ENCODE data around the gene NPM3.

NPM3 gene

GRCh38 chr10:101766753-101767599 is 16.3 kb downstream of the NPM3 start:
- Histone ChIP-seq H3K27me3 (ENCODE audit: control insufficient read depth in 1 of 2, insufficient read depth in 2 of 2, low read length in 2 of 2) (peaks cover 26 to 29% of the 10 kb centered on the region in 2 donors), H3K9ac (ENCODE audit: low read length in 2 of 2) (no peak overlapping the region), H3K9me3 (ENCODE audit: control insufficient read depth in 2 of 2, low read length in 2 of 2) (no peaks in the 10 kb centered on the region), H3K4me3 (ENCODE audit: low read length in 2 of 2) (no peak overlapping the region), H3K4me1 (ENCODE audit: control insufficient read depth, insufficient read depth, low read length) (no peaks in the 10 kb centered on the region), H3K36me3 (ENCODE audit: control insufficient read depth in 2 of 2, insufficient read depth in 2 of 2, low read length in 2 of 2) (no peaks in the 10 kb centered on the region), H3K27ac (ENCODE audit: low read length) (no peak overlapping the region)

GRCh38 chr10:101766306-101766705 is 16.9 kb downstream of the NPM3 start:
- Histone ChIP-seq H3K36me3 (ENCODE audit: control insufficient read depth in 2 of 2, insufficient read depth in 2 of 2, low read length in 2 of 2) (no peaks in the 10 kb centered on the region), H3K4me1 (ENCODE audit: control insufficient read depth, insufficient read depth, low read length) (no peaks in the 10 kb centered on the region), H3K9ac (ENCODE audit: low read length in 2 of 2) (no peak overlapping the region), H3K9me3 (ENCODE audit: control insufficient read depth in 2 of 2, low read length in 2 of 2) (no peaks in the 10 kb centered on the region), H3K4me3 (ENCODE audit: low read length in 2 of 2) (no peak overlapping the region), H3K27me3 (ENCODE audit: control insufficient read depth in 1 of 2, insufficient read depth in 2 of 2, low read length in 2 of 2) (peaks cover 22 to 25% of the 10 kb centered on the region in 2 donors), H3K27ac (ENCODE audit: low read length) (no peak overlapping the region)

- Histone ChIP-seq H3K9ac (ENCODE audit: low read length in 2 of 2) (no peak overlapping the region), H3K4me3 (ENCODE audit: low read length in 2 of 2) (no peak overlapping the region), H3K9me3 (ENCODE audit: control insufficient read depth in 2 of 2, low read length in 2 of 2) (no peaks in the 10 kb centered on the region), H3K27me3 (ENCODE audit: control insufficient read depth in 1 of 2, insufficient read depth in 2 of 2, low read length in 2 of 2) (peaks cover 3 to 15% of the 10 kb centered on the region in 2 donors), H3K27ac (ENCODE audit: low read length) (no peak overlapping the region), H3K4me1 (ENCODE audit: control insufficient read depth, insufficient read depth, low read length) (no peaks in the 10 kb centered on the region), H3K36me3 (ENCODE audit: control insufficient read depth in 2 of 2, insufficient read depth in 2 of 2, low read length in 2 of 2) (no peaks in the 10 kb centered on the region)
Observed at GRCh38 chr10:101763141-101763846, 20.0 kb downstream of the NPM3 start.

- Histone ChIP-seq H3K9me3 (ENCODE audit: control insufficient read depth in 2 of 2, low read length in 2 of 2) (no peaks in the 10 kb centered on the region), H3K27ac (ENCODE audit: low read length) (no peak overlapping the region), H3K36me3 (ENCODE audit: control insufficient read depth in 2 of 2, insufficient read depth in 2 of 2, low read length in 2 of 2) (no peaks in the 10 kb centered on the region), H3K9ac (ENCODE audit: low read length in 2 of 2) (no peak overlapping the region), H3K4me3 (ENCODE audit: low read length in 2 of 2) (no peak overlapping the region), H3K4me1 (ENCODE audit: control insufficient read depth, insufficient read depth, low read length) (no peaks in the 10 kb centered on the region), H3K27me3 (ENCODE audit: control insufficient read depth in 1 of 2, insufficient read depth in 2 of 2, low read length in 2 of 2) (peaks cover 3 to 15% of the 10 kb centered on the region in 2 donors)
Observed at GRCh38 chr10:101762736-101763135, 20.5 kb downstream of the NPM3 start.

- no peaks in the 10 kb centered on the region for H3K36me3 ChIP-seq (ENCODE audit: control insufficient read depth in 2 of 2, insufficient read depth in 2 of 2, low read length in 2 of 2)
- no peak overlapping the region for H3K27ac ChIP-seq (ENCODE audit: low read length)
- no peak overlapping the region for H3K4me3 ChIP-seq (ENCODE audit: low read length in 2 of 2)
- no peaks in the 10 kb centered on the region for H3K4me1 ChIP-seq (ENCODE audit: control insufficient read depth, insufficient read depth, low read length)
- H3K9ac ChIP-seq (ENCODE audit: low read length in 2 of 2), result no peak overlapping the region
- H3K9me3 ChIP-seq (ENCODE audit: control insufficient read depth in 2 of 2, low read length in 2 of 2), result no peaks in the 10 kb centered on the region
- peaks cover 0 to 12% of the 10 kb centered on the region in 2 donors for H3K27me3 ChIP-seq (ENCODE audit: control insufficient read depth in 1 of 2, insufficient read depth in 2 of 2, low read length in 2 of 2)
Observed at GRCh38 chr10:101761226-101761625, 22.0 kb downstream of the NPM3 start.

GRCh38 chr10:101760510-101760909 is 22.7 kb downstream of the NPM3 start:
- Histone ChIP-seq H3K4me1 (ENCODE audit: control insufficient read depth, insufficient read depth, low read length) (no peaks in the 10 kb centered on the region), H3K4me3 (ENCODE audit: low read length in 2 of 2) (no peak overlapping the region), H3K27me3 (ENCODE audit: control insufficient read depth in 1 of 2, insufficient read depth in 2 of 2, low read length in 2 of 2) (peaks cover 0 to 12% of the 10 kb centered on the region in 2 donors), H3K9me3 (ENCODE audit: control insufficient read depth in 2 of 2, low read length in 2 of 2) (no peaks in the 10 kb centered on the region), H3K36me3 (ENCODE audit: control insufficient read depth in 2 of 2, insufficient read depth in 2 of 2, low read length in 2 of 2) (no peaks in the 10 kb centered on the region), H3K27ac (ENCODE audit: low read length) (no peak overlapping the region), H3K9ac (ENCODE audit: low read length in 2 of 2) (no peak overlapping the region)

GRCh38 chr10:101759309-101760247 is 23.7 kb downstream of the NPM3 start:
- Histone ChIP-seq H3K27ac (ENCODE audit: low read length) (no peak overlapping the region), H3K36me3 (ENCODE audit: control insufficient read depth in 2 of 2, insufficient read depth in 2 of 2, low read length in 2 of 2) (no peaks in the 10 kb centered on the region), H3K4me1 (ENCODE audit: control insufficient read depth, insufficient read depth, low read length) (no peaks in the 10 kb centered on the region), H3K27me3 (ENCODE audit: control insufficient read depth in 1 of 2, insufficient read depth in 2 of 2, low read length in 2 of 2) (peaks cover 0 to 7% of the 10 kb centered on the region in 2 donors), H3K9me3 (ENCODE audit: control insufficient read depth in 2 of 2, low read length in 2 of 2) (no peaks in the 10 kb centered on the region), H3K9ac (ENCODE audit: low read length in 2 of 2) (no peak overlapping the region), H3K4me3 (ENCODE audit: low read length in 2 of 2) (no peak overlapping the region)

GRCh38 chr10:101758858-101759257 is 24.4 kb downstream of the NPM3 start:
- Histone ChIP-seq H3K36me3 (ENCODE audit: control insufficient read depth in 2 of 2, insufficient read depth in 2 of 2, low read length in 2 of 2) (no peaks in the 10 kb centered on the region), H3K27ac (ENCODE audit: low read length) (no peak overlapping the region), H3K4me1 (ENCODE audit: control insufficient read depth, insufficient read depth, low read length) (no peaks in the 10 kb centered on the region), H3K4me3 (ENCODE audit: low read length in 2 of 2) (no peak overlapping the region), H3K27me3 (ENCODE audit: control insufficient read depth in 1 of 2, insufficient read depth in 2 of 2, low read length in 2 of 2) (peaks cover 0 to 7% of the 10 kb centered on the region in 2 donors), H3K9ac (ENCODE audit: low read length in 2 of 2) (no peak overlapping the region), H3K9me3 (ENCODE audit: control insufficient read depth in 2 of 2, low read length in 2 of 2) (no peaks in the 10 kb centered on the region)

GRCh38 chr10:101752241-101752640 is 31.0 kb downstream of the NPM3 start:
- Histone ChIP-seq H3K9me3 (ENCODE audit: control insufficient read depth in 2 of 2, low read length in 2 of 2) (no peaks in the 10 kb centered on the region), H3K4me1 (ENCODE audit: control insufficient read depth, insufficient read depth, low read length) (no peaks in the 10 kb centered on the region), H3K9ac (ENCODE audit: low read length in 2 of 2) (no peak overlapping the region), H3K27ac (ENCODE audit: low read length) (no peak overlapping the region), H3K36me3 (ENCODE audit: control insufficient read depth in 2 of 2, insufficient read depth in 2 of 2, low read length in 2 of 2) (no peaks in the 10 kb centered on the region), H3K4me3 (ENCODE audit: low read length in 2 of 2) (no peak overlapping the region), H3K27me3 (ENCODE audit: control insufficient read depth in 1 of 2, insufficient read depth in 2 of 2, low read length in 2 of 2) (peaks cover 0 to 2% of the 10 kb centered on the region in 2 donors)

Data from stomach smooth muscle (tissue), 2 donors.